Measurements from ENCODE around the gene SETD2. TPM values are rescaled to one million over a fixed set of nuclear protein-coding genes. Genes with fewer than 3 reads are reported as not detected.

SETD2 gene
- total RNA-seq, 4 donors from 2014 or later: 58.5 to 81.7 (median 65.9) TPM

GRCh38 chr3:47000922-47001730, 162.8 kb downstream of the SETD2 start:
- TF ChIP-seq CTCF (IDR thresholded peaks at IDR 0.05; ENCODE audit: low read depth): no peak

GRCh38 chr3:47000198-47000815, 163.6 kb downstream of the SETD2 start:
- no peak for TF ChIP-seq CTCF (IDR thresholded peaks at IDR 0.05; ENCODE audit: low read depth)

GRCh38 chr3:46999516-47000197, 164.3 kb downstream of the SETD2 start:
- no peak for TF ChIP-seq CTCF (IDR thresholded peaks at IDR 0.05; ENCODE audit: low read depth)

GRCh38 chr3:46998852-46999515, 164.9 kb downstream of the SETD2 start:
- no peak for TF ChIP-seq CTCF (IDR thresholded peaks at IDR 0.05; ENCODE audit: low read depth)

- no peak for TF ChIP-seq CTCF (IDR thresholded peaks at IDR 0.05; ENCODE audit: low read depth)
Observed at GRCh38 chr3:46998121-46998851, 165.6 kb downstream of the SETD2 start.

GRCh38 chr3:46997453-46998091, 166.3 kb downstream of the SETD2 start:
- no peak for TF ChIP-seq CTCF (IDR thresholded peaks at IDR 0.05; ENCODE audit: low read depth)

Measured in subcutaneous adipose tissue (tissue), 4 donors.